GM19328 (cell line): Measurements from ENCODE around the gene FLT1.

ENCODE experiments used
- ATAC-seq: cut with Tn5 transposase; IDR thresholded peaks from one replicate; pipeline ENCODE4 v1.9.1; 2021; ENCODE audit warnings: mild to moderate bottlenecking, moderate library complexity; ENCODE audit not compliant: unreplicated experiment

Gene FLT1

GRCh38 chr13:28528388-28528787 lies 33.5 kb upstream of the FLT1 start:
- no peak for ATAC-seq

GRCh38 chr13:28527629-28528028 lies 32.7 kb upstream of the FLT1 start:
- no peak for ATAC-seq

- ATAC-seq = no peak
Observed at GRCh38 chr13:28526876-28527275, 31.9 kb upstream of the FLT1 start.

GRCh38 chr13:28522871-28523270 lies 27.9 kb upstream of the FLT1 start:
- ATAC-seq = no peak

- no peak for ATAC-seq
Observed at GRCh38 chr13:28513745-28514144, 18.8 kb upstream of the FLT1 start.

- no peak for ATAC-seq
Observed at GRCh38 chr13:28510542-28510941, 15.6 kb upstream of the FLT1 start.

GRCh38 chr13:28510066-28510465 lies 15.1 kb upstream of the FLT1 start:
- ATAC-seq = no peak

GRCh38 chr13:28505543-28506135 lies 10.7 kb upstream of the FLT1 start:
- no peak for ATAC-seq

- no peak for ATAC-seq
Observed at GRCh38 chr13:28503182-28503967, 8.4 kb upstream of the FLT1 start.

GRCh38 chr13:28501547-28501946 lies 6.6 kb upstream of the FLT1 start:
- ATAC-seq = no peak

GRCh38 chr13:28499609-28500008 lies 4.7 kb upstream of the FLT1 start:
- no peak for ATAC-seq

GRCh38 chr13:28498481-28499115 lies 3.7 kb upstream of the FLT1 start:
- ATAC-seq = no peak

GRCh38 chr13:28497143-28497876 lies 2.4 kb upstream of the FLT1 start:
- no peak for ATAC-seq

GRCh38 chr13:28496188-28496564 lies 1.2 kb upstream of the FLT1 start:
- ATAC-seq = no peak

GRCh38 chr13:28495538-28496187 lies 735 bp upstream of the FLT1 start:
- ATAC-seq = no peak

GRCh38 chr13:28494504-28494777 lies 487 bp downstream of the FLT1 start:
- ATAC-seq = no peak

GRCh38 chr13:28493740-28494503 lies 1.0 kb downstream of the FLT1 start:
- ATAC-seq = no peak

GRCh38 chr13:28492569-28493367 lies 2.2 kb downstream of the FLT1 start:
- ATAC-seq = no peak

- ATAC-seq = no peak
Observed at GRCh38 chr13:28490061-28490460, 4.9 kb downstream of the FLT1 start.

- no peak for ATAC-seq
Observed at GRCh38 chr13:28489524-28489931, 5.4 kb downstream of the FLT1 start.
